HG02884 (cell line): ENCODE results near the gene PTPN2.
"Not testable (repeated sequence)": the region's sequence is repeated elsewhere in the genome, so short reads cannot be mapped to it uniquely, and the experiment has no call there.

Experiments
- ATAC-seq: cut with Tn5 transposase; IDR thresholded peaks from one replicate; pipeline ENCODE4 v1.9.1; 2021; ENCODE audit warnings: mild to moderate bottlenecking, moderate library complexity; ENCODE audit not compliant: unreplicated experiment

PTPN2 gene

GRCh38 chr18:12895014-12895413 is 11.0 kb upstream of the PTPN2 start:
- ATAC-seq = no peak

- no peak for ATAC-seq
Observed at GRCh38 chr18:12891561-12891960, 7.5 kb upstream of the PTPN2 start.

GRCh38 chr18:12890964-12891363 is 6.9 kb upstream of the PTPN2 start:
- no peak for ATAC-seq

GRCh38 chr18:12886498-12887126 is 2.6 kb upstream of the PTPN2 start:
- ATAC-seq = no peak

- ATAC-seq = no peak
Observed at GRCh38 chr18:12885500-12885899, 1.5 kb upstream of the PTPN2 start.

GRCh38 chr18:12884406-12885323 is 628 bp upstream of the PTPN2 start:
- no peak for ATAC-seq

GRCh38 chr18:12883372-12883683 is 709 bp downstream of the PTPN2 start:
- ATAC-seq = peak; percentile 10

GRCh38 chr18:12882453-12883371 is 1.3 kb downstream of the PTPN2 start:
- ATAC-seq = no peak

- no peak for ATAC-seq
Observed at GRCh38 chr18:12880541-12880910, 3.5 kb downstream of the PTPN2 start.

- no peak for ATAC-seq
Observed at GRCh38 chr18:12879840-12880540, 4.0 kb downstream of the PTPN2 start.

GRCh38 chr18:12874992-12875391 is 9.0 kb downstream of the PTPN2 start:
- ATAC-seq = not testable (repeated sequence)

GRCh38 chr18:12873961-12874567 is 10.0 kb downstream of the PTPN2 start:
- not testable (repeated sequence) for ATAC-seq

GRCh38 chr18:12872408-12872807 is 11.6 kb downstream of the PTPN2 start:
- no peak for ATAC-seq

GRCh38 chr18:12868576-12868975 is 15.5 kb downstream of the PTPN2 start:
- no peak for ATAC-seq

- ATAC-seq = no peak
Observed at GRCh38 chr18:12867441-12868123, 16.5 kb downstream of the PTPN2 start.

GRCh38 chr18:12863687-12864216 is 20.3 kb downstream of the PTPN2 start:
- no peak for ATAC-seq

- ATAC-seq = no peak
Observed at GRCh38 chr18:12862874-12863482, 21.1 kb downstream of the PTPN2 start.

- ATAC-seq = no peak
Observed at GRCh38 chr18:12862467-12862866, 21.6 kb downstream of the PTPN2 start.

GRCh38 chr18:12861637-12862036 is 22.4 kb downstream of the PTPN2 start:
- ATAC-seq = no peak
